ENCODE data around the gene OTOR.

OTOR gene

DNA sequence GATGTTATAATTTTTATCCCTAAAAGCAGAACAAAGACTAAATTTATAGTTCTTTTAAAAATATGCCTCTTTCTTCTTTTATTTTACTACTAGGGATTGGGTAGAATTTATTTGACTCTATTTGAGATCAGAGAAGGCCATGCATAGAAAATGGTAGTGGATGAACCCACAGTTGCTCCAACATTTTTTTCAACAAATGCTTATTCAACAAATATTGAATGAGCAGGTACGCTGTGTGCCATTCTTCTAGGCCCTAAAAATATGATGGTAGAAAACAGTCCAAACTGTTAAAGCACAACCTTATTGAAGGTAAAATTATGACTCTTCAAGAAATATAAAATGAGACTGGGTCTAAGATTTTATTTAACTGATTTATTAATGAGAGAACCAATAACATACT, 30.0 kb downstream of the OTOR start:
- no peak overlapping the region for H3K4me3 ChIP-seq (replicated peaks in 1 of 2; ENCODE audit: low read depth in 2 of 2, low read length in 2 of 2)
- DNase-seq (ENCODE audit: low read depth in 2 of 2): no peak
- TF ChIP-seq, protein P1, sequence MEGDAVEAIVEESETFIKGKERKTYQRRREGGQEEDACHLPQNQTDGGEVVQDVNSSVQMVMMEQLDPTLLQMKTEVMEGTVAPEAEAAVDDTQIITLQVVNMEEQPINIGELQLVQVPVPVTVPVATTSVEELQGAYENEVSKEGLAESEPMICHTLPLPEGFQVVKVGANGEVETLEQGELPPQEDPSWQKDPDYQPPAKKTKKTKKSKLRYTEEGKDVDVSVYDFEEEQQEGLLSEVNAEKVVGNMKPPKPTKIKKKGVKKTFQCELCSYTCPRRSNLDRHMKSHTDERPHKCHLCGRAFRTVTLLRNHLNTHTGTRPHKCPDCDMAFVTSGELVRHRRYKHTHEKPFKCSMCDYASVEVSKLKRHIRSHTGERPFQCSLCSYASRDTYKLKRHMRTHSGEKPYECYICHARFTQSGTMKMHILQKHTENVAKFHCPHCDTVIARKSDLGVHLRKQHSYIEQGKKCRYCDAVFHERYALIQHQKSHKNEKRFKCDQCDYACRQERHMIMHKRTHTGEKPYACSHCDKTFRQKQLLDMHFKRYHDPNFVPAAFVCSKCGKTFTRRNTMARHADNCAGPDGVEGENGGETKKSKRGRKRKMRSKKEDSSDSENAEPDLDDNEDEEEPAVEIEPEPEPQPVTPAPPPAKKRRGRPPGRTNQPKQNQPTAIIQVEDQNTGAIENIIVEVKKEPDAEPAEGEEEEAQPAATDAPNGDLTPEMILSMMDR (IDR thresholded peaks at IDR 0.05; ENCODE audit: low read depth, low read length): no peak

DNA sequence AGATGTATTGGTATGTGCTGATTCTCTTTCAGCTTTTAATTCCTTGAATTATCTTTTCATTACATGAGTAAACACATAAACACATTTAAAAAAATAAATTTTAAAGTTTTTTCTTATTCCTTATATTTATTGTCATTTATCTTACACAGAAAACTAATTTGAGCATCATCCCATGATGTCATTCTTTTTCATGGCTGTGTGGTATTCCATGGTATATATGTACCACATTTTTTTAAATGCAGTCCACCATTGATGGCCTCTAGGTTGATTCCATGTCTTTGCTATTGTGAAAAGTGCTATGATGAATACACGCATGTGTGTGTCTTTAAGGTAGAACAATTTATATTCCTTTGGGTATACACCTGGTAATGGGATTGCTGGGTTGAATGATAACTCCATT, 33.3 kb downstream of the OTOR start:
- H3K4me3 ChIP-seq (replicated peaks in 1 of 2; ENCODE audit: low read depth in 2 of 2, low read length in 2 of 2): no peak overlapping the region

DNA sequence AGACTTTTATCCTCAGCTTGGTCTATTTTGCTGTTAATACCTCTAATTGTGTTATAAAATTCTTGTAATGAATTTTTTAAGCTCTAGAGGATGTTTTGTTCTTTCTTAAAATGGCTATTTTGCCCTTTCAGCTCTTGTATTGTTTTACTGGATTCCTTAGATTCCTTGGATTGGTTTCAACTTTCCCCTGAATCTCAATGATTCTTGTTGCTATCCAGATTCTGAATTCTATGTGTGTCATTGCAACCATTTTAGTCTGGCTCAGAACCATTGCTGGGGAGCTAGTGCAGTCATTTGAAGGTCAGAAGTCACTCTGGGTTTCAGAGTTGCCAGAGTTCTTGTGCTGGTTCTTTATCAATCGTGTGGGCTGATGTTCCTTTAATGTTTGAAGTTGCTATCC, 37.1 kb downstream of the OTOR start:
- peak; percentile 16 to 56 for DNase-seq (ENCODE audit: low read depth in 2 of 2)
- no peak overlapping the region for H3K4me3 ChIP-seq (replicated peaks in 1 of 2; ENCODE audit: low read depth in 2 of 2, low read length in 2 of 2)
- TF ChIP-seq, protein P1 (IDR thresholded peaks at IDR 0.05; ENCODE audit: low read depth, low read length): no peak

More for the DNA sequence above, 33.3 kb downstream of the OTOR start:
- TF ChIP-seq, protein P1 (IDR thresholded peaks at IDR 0.05; ENCODE audit: low read depth, low read length): no peak
- DNase-seq (ENCODE audit: low read depth in 2 of 2): no peak

All from cardiac fibroblast (primary cell).